Left renal cortex interstitium (tissue), 4 donors: ENCODE data around the gene QPRT. TPM values are rescaled to one million over a fixed set of nuclear protein-coding genes. Genes with fewer than 3 reads are reported as not detected.
"Not testable (repeated sequence)": the region's sequence is repeated elsewhere in the genome, so short reads cannot be mapped to it uniquely, and the experiment has no call there.

Experiments
- DNase-seq, 4 donors: peaks; one replicate each; pipeline ENCODE4 v3.0.0-alpha.2; 2013; ENCODE audit warnings: low read depth in 4 of 4, low spot score in 2 of 4, missing footprints in 1 of 4
- polyA plus RNA-seq, 4 donors: library from polyadenylated mRNA; unstranded; fragments of 120-200 nt; gene quantifications; one replicate each; pipeline ENCODE4 v1.2.1, GENCODE V29; 2013; ENCODE audit not compliant: insufficient read length in 4 of 4

Gene QPRT
- polyA plus RNA-seq, 4 donors, result 126 to 187 (median 178) TPM

DNA sequence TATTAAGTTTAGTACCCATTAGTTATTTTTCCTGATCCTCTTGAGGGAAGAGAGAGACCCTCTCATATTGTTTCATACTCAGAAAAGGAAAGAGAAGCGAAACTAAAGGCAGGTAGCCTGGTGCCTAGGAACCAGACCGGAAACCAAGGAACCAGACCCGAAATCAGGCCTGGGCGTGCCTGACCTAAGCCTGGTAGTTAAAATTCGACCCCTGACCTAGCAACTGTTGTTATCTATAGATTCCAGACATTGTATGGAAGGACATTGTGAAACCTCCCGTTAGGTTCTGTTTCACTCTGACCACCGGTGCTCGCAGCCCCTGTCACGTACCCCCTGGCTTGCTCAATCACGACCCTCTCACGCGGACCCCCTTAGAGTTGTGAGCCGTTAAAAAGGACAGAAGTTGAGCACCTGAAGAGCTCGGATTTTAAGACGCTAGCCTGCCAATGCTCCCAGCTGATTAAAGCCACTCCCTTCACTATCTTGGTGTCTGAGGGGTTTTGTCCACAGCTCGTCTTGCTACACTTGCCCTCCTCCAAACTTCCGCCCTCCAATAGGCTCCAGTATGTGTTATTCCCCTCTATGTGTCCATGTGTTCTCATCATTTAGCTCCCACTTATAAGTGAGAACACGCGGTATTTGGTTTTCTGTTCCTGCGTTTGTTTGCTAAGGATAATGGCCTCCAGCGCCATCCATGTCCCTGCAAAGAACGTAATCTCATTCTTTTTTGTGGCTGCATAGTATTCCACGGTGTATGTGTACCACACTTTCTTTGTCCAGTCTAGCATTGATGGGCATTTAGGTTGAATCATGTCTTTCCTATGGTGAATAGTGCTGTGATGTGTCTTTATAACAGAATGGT is 10.7 kb downstream of the QPRT start:
- not testable (repeated sequence) for DNase-seq

- DNase-seq, result not testable (repeated sequence)
Observed at GRCh38 chr16:29692606-29693005, 13.6 kb downstream of the QPRT start.

- DNase-seq, result no peak
Observed at GRCh38 chr16:29694384-29695195, 15.6 kb downstream of the QPRT start.

DNA sequence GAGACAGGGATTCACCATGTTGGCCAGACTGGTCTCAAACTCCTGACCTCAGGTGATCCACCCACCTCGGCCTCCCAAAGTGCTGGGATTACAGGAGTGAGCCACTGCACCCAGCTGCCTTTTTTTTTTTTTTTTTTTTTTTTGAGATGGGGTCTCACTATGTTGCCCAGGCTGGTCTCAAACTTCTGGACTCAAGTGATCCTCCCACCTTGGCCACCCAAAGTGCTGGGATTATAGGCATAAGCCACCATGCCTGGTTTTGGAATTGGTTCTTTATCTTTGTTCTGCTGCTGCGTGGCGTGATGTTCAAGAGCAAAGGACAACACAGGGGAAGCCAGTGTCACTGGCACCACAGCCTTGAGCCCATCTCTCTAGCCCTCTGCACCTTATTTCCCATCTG is 16.7 kb downstream of the QPRT start:
- not testable (repeated sequence) for DNase-seq

- no peak for DNase-seq
Observed at GRCh38 chr16:29696881-29697331, 17.9 kb downstream of the QPRT start.

DNA sequence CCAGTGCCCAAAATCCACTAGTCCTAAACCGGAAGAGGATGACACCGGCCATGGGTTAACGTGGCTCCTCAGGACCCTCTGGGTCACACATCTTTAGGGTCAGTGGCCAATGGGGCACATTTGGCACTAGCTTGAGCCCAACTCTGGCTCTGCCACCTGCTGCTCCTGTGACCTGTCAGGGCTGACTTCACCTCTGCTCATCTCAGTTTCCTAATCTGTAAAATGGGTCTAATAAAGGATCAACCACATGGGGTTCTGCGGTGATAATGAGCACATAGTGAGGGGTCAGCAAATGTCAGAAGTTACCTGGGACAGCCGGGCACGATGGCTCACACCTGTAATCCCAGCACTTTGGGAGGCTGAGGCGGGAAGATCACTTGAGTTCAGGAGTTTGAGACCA is 18.4 kb downstream of the QPRT start:
- no peak for DNase-seq

DNA sequence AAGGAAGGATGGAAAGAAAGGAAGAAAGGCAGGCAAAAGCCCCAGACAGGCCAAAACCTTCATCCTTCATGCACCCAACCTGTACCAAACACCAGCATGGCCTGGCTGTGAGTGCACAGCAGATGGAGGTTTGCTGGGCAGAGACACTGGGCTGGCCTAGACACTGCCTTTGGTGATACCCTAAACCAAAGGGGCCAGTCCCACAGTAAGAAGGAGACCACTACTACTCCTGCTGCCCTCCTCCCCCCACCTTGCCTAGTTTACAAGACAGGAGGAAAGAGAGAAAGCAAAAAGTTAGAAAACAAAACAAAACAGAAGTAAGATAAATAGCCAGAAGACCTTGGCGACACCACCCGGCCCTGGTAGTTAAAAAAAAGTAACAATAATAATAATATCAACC is 19.1 kb downstream of the QPRT start:
- no peak for DNase-seq

- no peak for DNase-seq
Observed at GRCh38 chr16:29698484-29699323, 19.7 kb downstream of the QPRT start.

GRCh38 chr16:29699324-29700219 is 20.6 kb downstream of the QPRT start:
- DNase-seq, result no peak

DNA sequence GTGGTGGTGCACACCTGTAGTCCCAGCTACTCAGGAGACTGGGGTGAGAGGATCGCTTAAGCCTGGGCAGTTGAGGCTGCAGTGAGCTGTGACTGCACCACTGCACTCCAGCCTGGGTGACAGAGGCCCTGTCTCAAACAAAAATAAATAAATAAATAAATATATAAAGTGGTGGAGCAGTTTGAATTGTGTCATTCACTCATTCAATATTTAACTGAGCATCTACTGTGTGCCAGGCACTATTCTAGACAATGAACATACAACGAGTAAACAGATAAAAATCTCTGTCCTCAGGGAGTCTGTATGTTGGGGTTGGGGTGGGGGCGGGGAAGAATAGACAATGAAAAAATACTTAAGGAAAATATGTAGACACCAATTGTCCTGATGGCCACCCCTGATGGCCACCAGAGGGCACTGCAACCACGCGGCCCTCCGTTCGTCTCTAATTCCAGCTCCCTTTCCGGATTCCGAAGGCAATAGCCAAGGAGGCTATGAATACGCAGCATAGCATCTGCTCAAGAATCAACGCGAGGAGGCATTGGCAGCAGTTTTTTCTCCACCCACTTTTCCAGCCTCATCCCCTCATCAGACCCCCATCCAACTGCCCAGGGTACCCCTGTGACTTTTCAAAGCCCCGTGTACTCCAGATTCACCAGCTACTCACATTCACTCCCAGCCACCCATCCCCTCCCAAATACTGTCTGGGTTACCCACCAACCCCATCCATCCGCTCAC is 21.4 kb downstream of the QPRT start:
- peak in 1 of 4 donors; percentile 50 for DNase-seq

DNA sequence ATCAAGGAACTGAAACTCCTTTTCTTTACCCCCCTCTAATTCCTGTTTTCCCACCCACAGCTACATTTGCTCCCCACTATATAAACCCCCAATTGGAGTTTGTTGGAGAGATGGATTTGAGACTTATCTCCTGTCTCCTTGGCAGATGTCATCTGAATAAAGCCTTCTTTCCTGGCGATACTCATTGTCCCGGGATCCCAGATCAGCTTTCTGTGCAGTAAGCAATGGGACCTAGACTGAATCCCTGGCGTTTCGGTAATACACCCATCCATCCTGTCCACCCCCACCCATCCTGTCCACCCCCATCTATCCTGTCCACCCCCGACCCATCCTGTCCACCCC is 22.2 kb downstream of the QPRT start:
- DNase-seq, result no peak

GRCh38 chr16:29702269-29702668 is 23.3 kb downstream of the QPRT start:
- DNase-seq, result no peak

GRCh38 chr16:29705030-29705429 is 26.1 kb downstream of the QPRT start:
- DNase-seq, result no peak

GRCh38 chr16:29707160-29707559 is 28.2 kb downstream of the QPRT start:
- DNase-seq, result not testable (repeated sequence)

GRCh38 chr16:29708917-29709600 is 30.1 kb downstream of the QPRT start:
- no peak for DNase-seq

DNA sequence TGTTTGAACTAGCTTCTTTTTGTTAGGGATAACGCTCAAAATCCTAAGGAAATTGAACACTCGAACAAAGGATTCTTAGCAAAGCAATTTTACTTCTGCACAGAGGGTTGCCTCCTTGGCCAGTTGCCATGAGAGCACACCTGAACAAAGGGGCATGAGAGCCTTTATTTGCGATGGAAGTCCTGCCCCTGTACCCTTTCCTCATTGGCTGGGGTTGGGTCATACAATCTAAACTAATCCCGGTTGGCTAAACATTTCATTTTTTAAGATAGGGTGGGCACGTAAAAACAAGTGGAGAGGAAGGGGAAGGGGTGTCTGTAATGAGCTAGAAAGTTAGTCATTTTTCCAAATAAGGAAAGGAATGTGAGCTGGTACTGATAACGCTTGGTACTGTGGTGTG is 30.7 kb downstream of the QPRT start:
- DNase-seq, result not testable (repeated sequence)

- DNase-seq, result peak in 1 of 4 donors; percentile 63
Observed at GRCh38 chr16:29710227-29711219, 31.5 kb downstream of the QPRT start.
